ENCODE data around the gene DHRS9.

DNA sequence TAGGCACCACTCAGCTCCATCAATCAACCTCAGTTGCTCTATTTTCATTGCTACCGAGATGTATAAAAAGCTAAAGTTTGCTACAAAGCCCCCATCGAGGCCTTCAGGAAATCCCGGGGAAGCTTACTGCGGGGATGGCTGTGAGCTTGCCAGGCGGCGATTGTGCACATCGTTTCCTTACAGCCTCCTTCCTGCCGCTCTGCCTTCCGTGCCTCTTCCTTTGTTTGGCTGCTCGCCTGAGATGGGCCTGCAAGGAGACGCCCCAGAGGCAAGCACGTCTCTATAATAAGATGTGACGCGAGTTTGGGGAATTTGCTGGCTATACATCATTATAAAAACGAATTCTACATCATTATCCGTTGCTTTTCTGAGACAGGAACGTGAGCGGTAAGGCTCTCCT lies 41.6 kb downstream of the DHRS9 start:
- TF ChIP-seq, protein P1, sequence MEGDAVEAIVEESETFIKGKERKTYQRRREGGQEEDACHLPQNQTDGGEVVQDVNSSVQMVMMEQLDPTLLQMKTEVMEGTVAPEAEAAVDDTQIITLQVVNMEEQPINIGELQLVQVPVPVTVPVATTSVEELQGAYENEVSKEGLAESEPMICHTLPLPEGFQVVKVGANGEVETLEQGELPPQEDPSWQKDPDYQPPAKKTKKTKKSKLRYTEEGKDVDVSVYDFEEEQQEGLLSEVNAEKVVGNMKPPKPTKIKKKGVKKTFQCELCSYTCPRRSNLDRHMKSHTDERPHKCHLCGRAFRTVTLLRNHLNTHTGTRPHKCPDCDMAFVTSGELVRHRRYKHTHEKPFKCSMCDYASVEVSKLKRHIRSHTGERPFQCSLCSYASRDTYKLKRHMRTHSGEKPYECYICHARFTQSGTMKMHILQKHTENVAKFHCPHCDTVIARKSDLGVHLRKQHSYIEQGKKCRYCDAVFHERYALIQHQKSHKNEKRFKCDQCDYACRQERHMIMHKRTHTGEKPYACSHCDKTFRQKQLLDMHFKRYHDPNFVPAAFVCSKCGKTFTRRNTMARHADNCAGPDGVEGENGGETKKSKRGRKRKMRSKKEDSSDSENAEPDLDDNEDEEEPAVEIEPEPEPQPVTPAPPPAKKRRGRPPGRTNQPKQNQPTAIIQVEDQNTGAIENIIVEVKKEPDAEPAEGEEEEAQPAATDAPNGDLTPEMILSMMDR (IDR thresholded peaks at IDR 0.05): no peak
- no peak for TF ChIP-seq POLR2A (IDR thresholded peaks at IDR 0.05)
